Fibroblast of lung (primary cell): Measurements from ENCODE around the gene SMARCA4.

ENCODE experiments used
- CTCF ChIP-seq, 2 donors: IDR thresholded peaks in 1 of 2; conservative IDR thresholded peaks in 1 of 2; 1 replicate in 1 of 2; 2 replicates in 1 of 2; pipeline ENCODE4 v1.5.1; 2011 to 2012; ENCODE audit warnings: low read length in 2 of 2, control low read depth in 1 of 2, inconsistent platforms in 1 of 2, low read depth in 1 of 2, mild to moderate bottlenecking in 1 of 2
- EZH2 ChIP-seq: IDR thresholded peaks from 2 replicates; pipeline ENCODE4 v1.5.1; 2012; ENCODE audit warnings: low read length, control low read depth, mild to moderate bottlenecking; ENCODE audit errors: missing control alignments

- TF ChIP-seq CTCF (conservative IDR thresholded peaks at IDR 0.05 in 1 of 2, IDR thresholded peaks at IDR 0.05 in 1 of 2; ENCODE audit: low read depth in 1 of 2, low read length in 2 of 2), result no peak
- no peak for TF ChIP-seq EZH2
Observed at GRCh38 chr19:10924597-10924996, 36.2 kb upstream of the SMARCA4 start.
